ENCODE results near the gene PCGF3.
"Not testable (repeated sequence)": the region's sequence is repeated elsewhere in the genome, so short reads cannot be mapped to it uniquely, and the experiment has no call there.

Gene PCGF3

GRCh38 chr4:683982-684622 is 21.5 kb upstream of the PCGF3 start:
- no peak for DNase-seq

- DNase-seq = no peak
Observed at GRCh38 chr4:684623-685327, 20.9 kb upstream of the PCGF3 start.

- DNase-seq = no peak
Observed at GRCh38 chr4:685679-686412, 19.8 kb upstream of the PCGF3 start.

GRCh38 chr4:686413-687040 is 19.1 kb upstream of the PCGF3 start:
- no peak for DNase-seq

- no peak for DNase-seq
Observed at GRCh38 chr4:687048-687970, 18.3 kb upstream of the PCGF3 start.

GRCh38 chr4:687971-688853 is 17.4 kb upstream of the PCGF3 start:
- DNase-seq = no peak

- DNase-seq = no peak
Observed at GRCh38 chr4:688854-689681, 16.6 kb upstream of the PCGF3 start, which contains the start of gene SLC49A3. Gene SLC49A3 (minus strand): TSS chr4:689151. CDS start chr4:689127, 24 bp downstream.

- no peak for DNase-seq
Observed at GRCh38 chr4:689723-690122, 15.9 kb upstream of the PCGF3 start.

- DNase-seq = no peak
Observed at GRCh38 chr4:692771-693554, 12.7 kb upstream of the PCGF3 start.

- not testable (repeated sequence) for DNase-seq
Observed at GRCh38 chr4:694341-694940, 11.2 kb upstream of the PCGF3 start.

GRCh38 chr4:699816-700580 is 5.6 kb upstream of the PCGF3 start:
- DNase-seq = no peak

GRCh38 chr4:700587-701264 is 4.9 kb upstream of the PCGF3 start:
- no peak for DNase-seq

GRCh38 chr4:702618-703048 is 3.0 kb upstream of the PCGF3 start:
- no peak for DNase-seq

GRCh38 chr4:703336-704197 is 2.1 kb upstream of the PCGF3 start:
- no peak for DNase-seq

- DNase-seq = no peak
Observed at GRCh38 chr4:704198-704891, 1.3 kb upstream of the PCGF3 start.

- DNase-seq = no peak
Observed at GRCh38 chr4:704971-705277, 708 bp upstream of the PCGF3 start.

Measured in NCI-H1436 treated with DMSO at 0.1 percent for 48 hours (cell line).